CD8-positive, alpha-beta memory T cell (primary cell): Measurements from ENCODE around the gene RGP1. TPM values are rescaled to one million over a fixed set of nuclear protein-coding genes. Genes with fewer than 3 reads are reported as not detected.
A peak's percentile ranks its signal among the peaks of the same experiment; 100 is the strongest.

Experiments used
- CTCF ChIA-PET: fragments of 350-600 bp; sonication (Branson Sonifier 250); formaldehyde crosslinking; loops from one replicate; lab custom pipeline; 2021; ENCODE audit warnings: antibody characterized with exemption; lab: Charles Lee
- POLR2A ChIA-PET: fragments of 350-600 bp; sonication (Branson Sonifier 250); formaldehyde crosslinking; loops from one replicate; lab custom pipeline; 2021; ENCODE audit warnings: antibody characterized with exemption; lab: Charles Lee
- DNase-seq, 5 donors: peaks; one replicate each; pipeline versions ENCODE4 v3.0.0 to v3.0.0-alpha.2; 2020 to 2022; ENCODE audit warnings: mixed read lengths in 1 of 5
- H3K27ac ChIP-seq: one replicate; pipeline ENCODE4 v1.7.0; 2013; ENCODE audit warnings: low read depth, mild to moderate bottlenecking, low read length, moderate library complexity
- H3K27me3 ChIP-seq: 2 replicates; pipeline ENCODE4 v1.7.0; 2013; ENCODE audit warnings: low read length, mild to moderate bottlenecking; ENCODE audit not compliant: insufficient read depth, poor library complexity, severe bottlenecking
- H3K36me3 ChIP-seq: 2 replicates; pipeline ENCODE4 v1.7.0; 2013; ENCODE audit warnings: mild to moderate bottlenecking, low read length, moderate library complexity; ENCODE audit not compliant: insufficient read depth
- H3K4me1 ChIP-seq: 2 replicates; pipeline ENCODE4 v1.7.0; 2013; ENCODE audit warnings: mild to moderate bottlenecking, low read length, moderate library complexity; ENCODE audit not compliant: insufficient read depth
- H3K4me3 ChIP-seq: 2 replicates; pipeline ENCODE4 v1.7.0; 2013; ENCODE audit warnings: mild to moderate bottlenecking, low read length
- H3K9me3 ChIP-seq: 2 replicates; pipeline ENCODE4 v1.7.0; 2013; ENCODE audit warnings: mild to moderate bottlenecking, low read length
- H3K27ac Mint-ChIP-seq, 8 donors: one replicate each; pipeline ENCODE4 v1.8.0; 2020 to 2021; ENCODE audit warnings: mixed read lengths in 8 of 8, mild to moderate bottlenecking in 6 of 8, inconsistent platforms in 3 of 8, moderate library complexity in 3 of 8
- H3K27me3 Mint-ChIP-seq, 2 donors: one replicate each; pipeline ENCODE4 v1.8.0; 2020 to 2021; ENCODE audit warnings: mixed read lengths in 2 of 2, mild to moderate bottlenecking in 1 of 2, moderate library complexity in 1 of 2
- H3K36me3 Mint-ChIP-seq, 3 donors: one replicate each; pipeline ENCODE4 v1.8.0; 2020 to 2021; ENCODE audit warnings: mixed read lengths in 3 of 3, inconsistent platforms in 1 of 3, mild to moderate bottlenecking in 1 of 3
- H3K4me1 Mint-ChIP-seq, 3 donors: one replicate each; pipeline ENCODE4 v1.8.0; 2020 to 2021; ENCODE audit warnings: mixed read lengths in 3 of 3, inconsistent platforms in 1 of 3, mild to moderate bottlenecking in 1 of 3
- H3K4me3 Mint-ChIP-seq, 7 donors: one replicate each; pipeline ENCODE4 v1.8.0; 2020 to 2021; ENCODE audit warnings: mixed read lengths in 7 of 7, mild to moderate bottlenecking in 6 of 7, moderate library complexity in 4 of 7, inconsistent platforms in 2 of 7
- H3K9me3 Mint-ChIP-seq, 5 donors: one replicate each; pipeline ENCODE4 v1.8.0; 2020 to 2022; ENCODE audit warnings: mixed read lengths in 5 of 5, mild to moderate bottlenecking in 3 of 5, moderate library complexity in 2 of 5, inconsistent platforms in 1 of 5
- polyA plus RNA-seq: library from polyadenylated mRNA; unstranded; fragments of 300-500 nt; fragmentation: Illumina TruSeq; gene quantifications from one replicate; pipeline ENCODE4 v1.2.3, GENCODE V29; 2021
- total RNA-seq, 2 experiments: library from RNA; stranded (reverse); gene quantifications; one replicate each; pipeline ENCODE4 v1.2.3, GENCODE V29; 2021

Gene RGP1
- total and polyA plus RNA-seq, 3 experiments from 2014 or later = 10.6 to 21.9 (median 19.9) TPM

DNA sequence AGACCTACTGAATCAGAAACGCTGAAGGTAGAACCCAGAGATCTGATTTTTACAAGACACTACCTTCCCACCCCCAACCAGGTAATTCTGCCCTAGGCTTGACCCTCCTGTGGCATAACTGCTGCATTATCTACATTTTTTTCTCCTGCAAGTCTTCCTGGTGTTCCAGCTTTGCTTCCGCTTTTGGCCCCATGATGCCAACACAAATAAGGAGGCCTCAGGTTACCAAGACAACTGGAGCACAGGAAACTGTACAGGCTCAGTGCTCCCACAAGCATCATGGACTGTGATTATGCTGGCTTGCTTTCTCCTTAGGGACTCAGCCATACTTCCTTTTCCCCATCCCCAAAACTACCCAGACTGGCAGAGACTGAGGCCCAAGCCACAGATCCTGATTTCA, 11.6 kb downstream of the RGP1 start:
- H3K36me3 ChIP-seq = no peaks in the 10 kb centered on the region
- Mint-ChIP-seq H3K27ac (peak overlapping the region in 2 of 8 donors; percentile 21 to 43), H3K4me1 (peaks cover 48 to 65% (median 49%) of the 10 kb centered on the region in 3 donors), H3K9me3 (no peaks in the 10 kb centered on the region), H3K36me3 (peaks cover 0 to 13% (median 0%) of the 10 kb centered on the region in 3 donors), H3K27me3 (no peaks in the 10 kb centered on the region), H3K4me3 (no peak overlapping the region)
- DNase-seq = no peak
- H3K4me3 ChIP-seq = no peak overlapping the region
- ChIA-PET POLR2A (no interaction called here), CTCF (interaction anchor here (0.8 to 1.6 kb wide), 4 partner anchors 11 to 64 kb away, joined by 3 to 5 read pairs (median 3); no protein-coding TSS in a partner anchor)
- H3K4me1 ChIP-seq = peaks cover 25% of the 10 kb centered on the region
- H3K27ac ChIP-seq = no peak overlapping the region
- no peaks in the 10 kb centered on the region for H3K27me3 ChIP-seq
- H3K9me3 ChIP-seq = no peaks in the 10 kb centered on the region

DNA sequence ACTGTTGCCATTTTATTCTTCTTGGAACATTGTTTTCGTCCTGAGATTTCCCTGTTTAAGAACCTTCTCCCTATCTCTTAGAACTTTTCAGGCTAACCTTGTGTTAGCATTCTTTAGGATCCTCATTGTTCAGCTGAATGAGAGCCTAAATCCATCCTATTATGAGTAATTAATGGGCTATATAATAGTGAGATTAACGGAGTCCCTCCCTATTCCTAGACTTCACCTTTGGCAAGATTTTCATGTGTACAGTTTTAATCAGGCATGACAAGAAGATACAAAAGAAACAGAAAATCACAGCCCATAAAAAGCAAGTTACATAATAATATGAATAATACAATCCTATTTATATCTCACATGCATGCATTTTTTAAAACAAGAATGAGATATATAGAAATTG, 14.1 kb downstream of the RGP1 start:
- no peak overlapping the region for H3K4me3 ChIP-seq
- POLR2A ChIA-PET = interaction anchor here (0.6 kb wide), 1 partner anchor 69 kb away, joined by 3 read pairs; no protein-coding TSS in a partner anchor
- Mint-ChIP-seq H3K9me3 (no peaks in the 10 kb centered on the region), H3K36me3 (peaks cover 0 to 6% (median 0%) of the 10 kb centered on the region in 3 donors), H3K4me1 (peaks cover 34 to 52% (median 39%) of the 10 kb centered on the region in 3 donors), H3K27ac (no peak overlapping the region), H3K4me3 (no peak overlapping the region), H3K27me3 (no peaks in the 10 kb centered on the region)
- no peak for DNase-seq
- no peaks in the 10 kb centered on the region for H3K9me3 ChIP-seq
- no peaks in the 10 kb centered on the region for H3K27me3 ChIP-seq
- H3K36me3 ChIP-seq = no peaks in the 10 kb centered on the region
- peaks cover 7% of the 10 kb centered on the region for H3K4me1 ChIP-seq
- CTCF ChIA-PET = interaction anchor here (0.7 to 1.3 kb wide), 3 partner anchors 9 to 67 kb away, joined by 3 read pairs; partner anchors contain the start of gene MSMP
- H3K27ac ChIP-seq = no peak overlapping the region

DNA sequence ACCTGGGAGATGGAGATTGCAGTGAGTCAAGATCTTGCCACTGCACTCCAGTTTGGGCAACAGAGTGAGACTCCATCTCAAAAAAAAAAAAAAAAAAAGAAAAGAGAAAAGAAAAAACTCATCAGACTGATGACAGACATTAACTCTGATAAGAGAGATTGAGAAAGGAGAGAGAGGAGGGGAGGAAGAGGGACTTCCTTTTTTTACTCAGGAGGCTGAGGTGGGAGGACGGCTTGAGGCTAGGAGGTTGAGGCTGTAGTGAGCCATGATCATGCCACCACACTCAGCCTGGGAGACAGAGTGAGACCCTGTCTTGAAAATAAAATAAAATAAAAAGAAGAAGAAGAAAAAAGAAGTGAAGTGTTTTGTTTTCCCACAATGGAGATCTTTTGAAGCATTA, 14.7 kb downstream of the RGP1 start:
- no peaks in the 10 kb centered on the region for H3K9me3 Mint-ChIP-seq
- peaks cover 0 to 6% (median 0%) of the 10 kb centered on the region in 3 donors for H3K36me3 Mint-ChIP-seq
- H3K27ac Mint-ChIP-seq = peak overlapping the region in 1 of 8 donors; percentile 85
- Histone ChIP-seq H3K27me3 (no peaks in the 10 kb centered on the region), H3K36me3 (no peaks in the 10 kb centered on the region), H3K4me3 (no peak overlapping the region), H3K9me3 (no peaks in the 10 kb centered on the region), H3K4me1 (peaks cover under 1% of the 10 kb centered on the region), H3K27ac (no peak overlapping the region)
- POLR2A ChIA-PET = interaction anchor here (0.6 kb wide), 2 partner anchors 30 to 70 kb away, joined by 3 read pairs; no protein-coding TSS in a partner anchor
- no peak for DNase-seq
- no peaks in the 10 kb centered on the region for H3K27me3 Mint-ChIP-seq
- H3K4me1 Mint-ChIP-seq = peaks cover 33 to 51% (median 33%) of the 10 kb centered on the region in 3 donors
- CTCF ChIA-PET = no interaction called here
- H3K4me3 Mint-ChIP-seq = no peak overlapping the region

DNA sequence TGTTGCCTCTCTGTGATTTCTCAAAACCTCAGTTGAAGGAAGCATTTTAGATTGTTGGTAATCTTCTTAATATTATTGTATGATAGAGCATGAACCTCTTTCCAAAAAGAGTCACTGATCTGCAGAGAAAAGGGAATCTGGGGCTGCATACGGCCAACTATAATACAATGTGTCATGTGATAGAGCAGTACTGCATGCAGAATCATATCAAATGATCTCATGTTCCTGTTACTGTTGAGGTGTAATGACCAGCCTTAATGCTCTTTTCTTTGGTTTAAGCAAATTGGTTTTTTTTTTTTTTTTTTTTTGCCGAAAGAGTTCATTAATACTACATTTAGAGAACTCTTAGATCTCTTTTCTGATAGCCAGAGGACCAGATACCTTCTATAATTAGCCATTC, 17.9 kb downstream of the RGP1 start:
- Mint-ChIP-seq H3K4me1 (peaks cover 12 to 27% (median 14%) of the 10 kb centered on the region in 3 donors), H3K36me3 (peaks cover 0 to 2% (median 0%) of the 10 kb centered on the region in 3 donors), H3K27me3 (no peaks in the 10 kb centered on the region), H3K27ac (no peak overlapping the region), H3K9me3 (no peaks in the 10 kb centered on the region), H3K4me3 (no peak overlapping the region)
- Histone ChIP-seq H3K27me3 (no peaks in the 10 kb centered on the region), H3K27ac (no peak overlapping the region), H3K4me3 (no peak overlapping the region), H3K4me1 (no peaks in the 10 kb centered on the region), H3K9me3 (no peaks in the 10 kb centered on the region), H3K36me3 (no peaks in the 10 kb centered on the region)
- no peak for DNase-seq
- CTCF ChIA-PET = no interaction called here
- POLR2A ChIA-PET = no interaction called here

DNA sequence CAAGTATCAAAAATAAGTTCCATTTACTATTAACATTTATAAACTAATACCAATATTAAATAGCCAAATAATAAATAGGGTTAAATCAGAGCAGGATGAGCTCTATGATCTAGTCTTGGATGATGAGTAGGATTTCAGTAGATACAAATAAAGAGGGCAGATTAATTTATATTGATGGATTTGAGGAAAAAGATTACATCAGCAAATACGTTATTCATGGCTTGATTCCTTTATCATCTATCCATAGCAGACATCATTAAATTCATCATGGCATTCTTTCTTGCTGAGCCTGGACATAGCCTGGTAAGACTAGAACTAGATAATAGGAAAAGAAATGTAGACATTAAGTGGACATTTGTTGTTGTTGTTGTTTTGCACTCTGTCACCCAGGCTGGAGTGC, 18.4 kb downstream of the RGP1 start:
- H3K27me3 Mint-ChIP-seq = no peaks in the 10 kb centered on the region
- H3K36me3 ChIP-seq = no peaks in the 10 kb centered on the region
- CTCF ChIA-PET = interaction anchor here (0.8 kb wide), 1 partner anchor 59 kb away, joined by 3 read pairs; no protein-coding TSS in a partner anchor
- no peak overlapping the region for H3K27ac ChIP-seq
- no peak for DNase-seq
- no peaks in the 10 kb centered on the region for H3K9me3 ChIP-seq
- no peaks in the 10 kb centered on the region for H3K4me1 ChIP-seq
- no peaks in the 10 kb centered on the region for H3K27me3 ChIP-seq
- H3K36me3 Mint-ChIP-seq = peaks cover 0 to 2% (median 0%) of the 10 kb centered on the region in 3 donors
- no peak overlapping the region for H3K27ac Mint-ChIP-seq
- no peaks in the 10 kb centered on the region for H3K9me3 Mint-ChIP-seq
- H3K4me3 ChIP-seq = no peak overlapping the region
- H3K4me3 Mint-ChIP-seq = no peak overlapping the region
- POLR2A ChIA-PET = no interaction called here
- H3K4me1 Mint-ChIP-seq = peaks cover 12 to 26% (median 13%) of the 10 kb centered on the region in 3 donors

DNA sequence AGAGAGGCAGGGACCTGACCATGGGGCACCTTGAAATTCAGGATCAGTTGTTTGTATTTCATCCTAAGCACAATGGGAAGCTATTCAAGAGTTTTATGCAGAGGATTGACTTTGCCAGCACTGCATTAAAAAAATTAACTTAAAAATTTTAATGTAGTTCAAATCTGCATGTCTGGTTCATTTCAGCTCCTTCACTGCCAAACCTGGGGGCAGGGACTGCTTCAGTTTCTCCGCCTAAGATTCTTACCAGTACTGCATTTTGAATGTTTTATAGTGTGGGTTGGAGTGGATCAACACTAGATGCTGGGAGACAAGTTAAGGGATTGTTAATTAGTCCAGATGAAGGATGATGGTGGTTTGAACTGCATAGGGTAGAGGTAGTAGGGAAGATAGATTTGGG, 20.7 kb downstream of the RGP1 start:
- CTCF ChIA-PET = interaction anchor here (1.2 to 3.0 kb wide), 2 partner anchors 13 to 112 kb away, joined by 5 to 11 read pairs; no protein-coding TSS in a partner anchor
- peaks cover 10 to 19% (median 12%) of the 10 kb centered on the region in 3 donors for H3K4me1 Mint-ChIP-seq
- H3K27ac Mint-ChIP-seq = no peak overlapping the region

DNA sequence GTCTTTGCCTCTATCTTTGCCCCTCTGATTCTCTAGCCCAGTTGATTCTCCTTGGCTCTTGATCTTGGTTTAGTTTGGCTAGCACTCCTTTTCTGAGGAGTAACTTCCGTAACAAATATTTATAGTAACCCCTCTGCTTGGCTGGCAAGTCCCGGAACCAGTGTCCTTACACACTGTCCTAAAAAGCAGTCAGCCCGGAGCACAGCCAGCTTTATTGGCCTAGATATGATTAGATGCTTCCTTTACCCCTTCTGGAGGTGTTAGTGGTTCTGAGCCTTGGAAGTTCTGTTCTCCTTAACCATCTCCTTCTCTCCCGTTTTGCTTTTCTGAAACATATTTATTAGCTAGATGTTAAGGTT, 22.0 kb downstream of the RGP1 start:
- peaks cover 9 to 15% (median 12%) of the 10 kb centered on the region in 3 donors for H3K4me1 Mint-ChIP-seq
- Histone ChIP-seq H3K4me1 (no peaks in the 10 kb centered on the region), H3K9me3 (no peaks in the 10 kb centered on the region), H3K4me3 (no peak overlapping the region), H3K36me3 (no peaks in the 10 kb centered on the region), H3K27ac (no peak overlapping the region), H3K27me3 (no peaks in the 10 kb centered on the region)
- H3K9me3 Mint-ChIP-seq = no peaks in the 10 kb centered on the region
- DNase-seq = no peak
- no peaks in the 10 kb centered on the region for H3K27me3 Mint-ChIP-seq
- peaks cover 0 to 5% (median 0%) of the 10 kb centered on the region in 3 donors for H3K36me3 Mint-ChIP-seq
- CTCF ChIA-PET = interaction anchor here (2.8 to 3.0 kb wide), 2 partner anchors 14 to 19 kb away, joined by 8 to 11 read pairs; no protein-coding TSS in a partner anchor
- no peak overlapping the region for H3K4me3 Mint-ChIP-seq
- H3K27ac Mint-ChIP-seq = no peak overlapping the region
- POLR2A ChIA-PET = interaction anchor here (0.5 to 1.0 kb wide), 2 partner anchors 35 to 195 kb away, joined by 3 to 4 read pairs; no protein-coding TSS in a partner anchor

More for the DNA sequence above, 20.7 kb downstream of the RGP1 start:
- Mint-ChIP-seq H3K27me3 (no peaks in the 10 kb centered on the region), H3K4me3 (no peak overlapping the region), H3K9me3 (no peaks in the 10 kb centered on the region), H3K36me3 (peaks cover 0 to 3% (median 0%) of the 10 kb centered on the region in 3 donors)
- Histone ChIP-seq H3K27ac (no peak overlapping the region), H3K4me1 (no peaks in the 10 kb centered on the region), H3K4me3 (no peak overlapping the region), H3K9me3 (no peaks in the 10 kb centered on the region), H3K27me3 (no peaks in the 10 kb centered on the region), H3K36me3 (no peaks in the 10 kb centered on the region)
- POLR2A ChIA-PET = no interaction called here
- DNase-seq = no peak

DNA sequence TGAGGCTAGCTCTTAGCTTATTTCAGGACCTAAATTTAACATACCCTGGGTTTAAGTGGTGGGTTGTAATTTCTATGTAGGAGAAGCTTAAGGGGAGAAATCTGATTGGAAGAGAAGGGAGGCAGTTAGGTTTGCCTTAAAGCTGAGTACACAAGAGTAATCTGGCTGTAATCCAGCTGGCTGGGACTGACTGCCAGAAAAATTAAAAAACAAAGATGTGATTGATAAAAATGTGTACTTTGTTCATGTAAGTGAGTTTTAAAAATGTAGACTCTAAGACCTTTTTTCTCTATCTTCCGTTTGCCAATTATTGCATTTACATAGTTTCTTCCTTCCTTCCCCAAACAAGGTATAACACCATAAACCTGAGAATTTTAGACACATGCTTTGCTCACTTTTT, 22.4 kb downstream of the RGP1 start:
- DNase-seq = no peak
- Mint-ChIP-seq H3K36me3 (peaks cover 0 to 7% (median 0%) of the 10 kb centered on the region in 3 donors), H3K27ac (no peak overlapping the region), H3K27me3 (no peaks in the 10 kb centered on the region), H3K4me3 (no peak overlapping the region), H3K4me1 (peaks cover 7 to 10% (median 8%) of the 10 kb centered on the region in 3 donors), H3K9me3 (no peaks in the 10 kb centered on the region)
- H3K27me3 ChIP-seq = no peaks in the 10 kb centered on the region
- ChIA-PET CTCF (interaction anchor here (2.8 to 3.0 kb wide), 2 partner anchors 15 to 18 kb away, joined by 8 to 11 read pairs; no protein-coding TSS in a partner anchor), POLR2A (interaction anchor here (0.5 to 1.0 kb wide), 2 partner anchors 35 to 194 kb away, joined by 3 to 4 read pairs; no protein-coding TSS in a partner anchor)
- H3K4me3 ChIP-seq = no peak overlapping the region
- no peaks in the 10 kb centered on the region for H3K9me3 ChIP-seq
- H3K4me1 ChIP-seq = no peaks in the 10 kb centered on the region
- H3K27ac ChIP-seq = no peak overlapping the region
- H3K36me3 ChIP-seq = no peaks in the 10 kb centered on the region
